DMS79 (cell line): ENCODE data around the gene SLC10A3.

Source experiments
- DNase-seq: peaks from one replicate; lab custom pipeline; 2025; lab: John Stamatoyannopoulos, UW

The SLC10A3 gene, protein sequence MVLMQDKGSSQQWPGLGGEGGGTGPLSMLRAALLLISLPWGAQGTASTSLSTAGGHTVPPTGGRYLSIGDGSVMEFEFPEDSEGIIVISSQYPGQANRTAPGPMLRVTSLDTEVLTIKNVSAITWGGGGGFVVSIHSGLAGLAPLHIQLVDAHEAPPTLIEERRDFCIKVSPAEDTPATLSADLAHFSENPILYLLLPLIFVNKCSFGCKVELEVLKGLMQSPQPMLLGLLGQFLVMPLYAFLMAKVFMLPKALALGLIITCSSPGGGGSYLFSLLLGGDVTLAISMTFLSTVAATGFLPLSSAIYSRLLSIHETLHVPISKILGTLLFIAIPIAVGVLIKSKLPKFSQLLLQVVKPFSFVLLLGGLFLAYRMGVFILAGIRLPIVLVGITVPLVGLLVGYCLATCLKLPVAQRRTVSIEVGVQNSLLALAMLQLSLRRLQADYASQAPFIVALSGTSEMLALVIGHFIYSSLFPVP

DNA sequence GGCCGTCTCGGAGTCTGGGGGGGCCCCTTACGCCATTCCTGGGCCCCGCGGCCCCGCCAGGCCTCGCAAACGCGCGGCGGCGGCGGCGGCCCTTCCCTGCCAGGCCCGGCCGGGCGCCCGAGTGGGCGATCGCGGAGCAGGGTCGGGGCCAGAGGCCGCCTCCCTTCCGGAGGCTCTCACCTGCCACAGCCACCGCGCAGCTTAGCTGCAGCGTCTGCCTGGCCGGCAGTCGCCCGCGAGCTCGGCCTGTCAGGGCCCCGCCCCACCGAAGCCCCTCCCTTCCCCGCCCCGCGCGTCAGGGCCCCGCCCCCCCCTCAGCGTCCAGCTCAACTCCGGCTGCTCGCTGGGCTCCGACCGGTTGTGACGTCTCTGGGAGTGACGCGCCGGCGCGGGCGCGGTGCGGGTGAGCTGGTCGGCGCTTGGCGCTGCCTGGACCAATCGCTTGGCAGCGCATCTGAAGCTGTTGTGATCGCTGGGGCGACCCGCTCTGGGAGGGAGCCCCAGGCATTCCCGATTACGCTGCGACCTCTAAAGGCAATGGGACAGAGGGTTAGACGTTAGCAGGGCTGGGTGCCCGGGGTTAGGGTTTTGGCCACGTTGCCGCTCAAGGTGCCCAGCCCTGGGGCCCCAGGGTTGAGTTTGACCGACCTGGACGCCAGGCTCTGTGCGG is at the start of gene SLC10A3:
TSS of gene SLC10A3 (minus strand) at position 216 of the 670 bp plus-strand sequence. CDS start 1,689 bp downstream, outside the sequence.
- peak; percentile 71 for DNase-seq

DNA sequence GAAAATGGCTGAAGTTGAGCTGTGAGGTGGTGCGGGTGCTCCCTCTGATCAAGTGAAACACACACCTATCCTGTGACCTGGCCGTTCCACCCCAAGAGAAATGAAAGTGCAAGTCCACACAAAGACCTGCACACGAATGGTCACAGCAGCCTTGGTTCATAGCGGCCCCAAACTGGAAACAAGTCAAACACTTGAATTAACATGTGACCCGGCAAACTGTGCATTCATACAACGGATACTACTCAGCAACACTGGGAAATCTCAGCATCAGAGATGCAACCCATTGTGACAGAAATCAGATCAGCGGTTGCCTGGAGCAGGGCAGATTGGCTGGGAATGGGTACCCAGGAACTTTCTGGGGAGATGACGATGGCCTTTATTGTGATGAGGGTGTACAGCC is 48.6 kb upstream of the SLC10A3 start:
- no peak for DNase-seq

DNA sequence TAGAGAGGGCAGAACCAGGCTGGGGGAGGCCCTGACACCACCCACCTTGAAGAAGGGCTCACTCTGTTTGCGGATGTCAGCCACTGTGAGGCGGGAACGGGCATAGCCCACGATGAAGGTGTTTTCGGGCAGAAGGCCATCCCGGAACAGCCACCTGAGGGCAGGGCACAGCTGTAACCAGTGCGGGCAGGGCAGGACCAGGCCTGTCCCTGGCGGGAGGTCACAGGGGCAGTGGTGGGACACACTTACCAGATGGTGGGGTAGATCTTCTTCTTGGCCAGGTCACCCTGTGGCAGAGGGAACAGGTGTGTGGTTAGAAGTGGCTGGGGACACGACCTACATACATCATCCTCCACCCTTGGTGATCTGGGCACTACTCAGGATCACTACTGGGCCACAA is 45.5 kb upstream of the SLC10A3 start:
- no peak for DNase-seq

GRCh38 chrX:154534526-154535322 is 44.3 kb upstream of the SLC10A3 start:
- peak; percentile 41 for DNase-seq

GRCh38 chrX:154532690-154533089 is 42.3 kb upstream of the SLC10A3 start:
- no peak for DNase-seq

DNA sequence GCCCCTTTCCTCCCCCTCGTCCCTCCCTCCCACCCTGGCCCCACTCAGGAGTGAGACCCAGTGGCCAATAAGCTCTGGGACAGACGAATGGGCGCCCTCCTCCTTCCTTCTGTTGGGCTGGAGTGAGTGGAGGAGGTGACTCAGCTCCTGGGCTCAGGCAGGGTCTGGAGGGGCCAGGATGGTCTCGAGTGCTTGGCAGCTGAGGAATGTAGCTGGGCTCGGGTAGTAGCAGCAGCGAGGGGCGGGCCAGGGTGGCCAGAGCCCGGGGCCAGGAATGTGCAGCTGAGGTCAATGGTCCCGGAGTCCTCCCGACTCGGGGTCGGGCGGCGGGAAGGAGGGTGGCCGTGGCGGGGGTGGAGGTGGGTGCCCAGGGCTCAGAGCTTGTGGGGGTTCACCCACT is 41.2 kb upstream of the SLC10A3 start:
- DNase-seq, result no peak

DNA sequence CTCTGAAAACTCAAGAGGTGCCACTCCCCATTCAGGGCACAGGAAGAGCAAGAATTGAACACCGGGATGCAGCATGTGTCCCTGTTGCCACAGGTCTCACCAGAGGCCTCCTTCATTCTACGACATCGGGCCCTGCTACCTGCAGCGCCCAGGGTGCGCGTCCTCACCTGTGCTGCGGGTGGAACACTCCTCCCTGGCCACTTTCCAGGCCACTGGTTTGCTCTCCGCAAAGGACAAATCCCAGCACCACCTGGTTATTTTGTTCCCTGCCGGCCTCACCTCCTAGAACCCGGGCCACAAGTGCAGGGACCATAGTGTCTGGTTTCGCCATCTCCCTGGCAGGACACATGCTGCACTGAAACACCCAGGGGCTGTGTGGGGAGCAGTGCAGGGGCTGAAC is 39.9 kb upstream of the SLC10A3 start:
- no peak for DNase-seq

- DNase-seq, result no peak
These were observed 38.8 kb upstream of the SLC10A3 start for GRCh38 chrX:154529206-154529612.

DNA sequence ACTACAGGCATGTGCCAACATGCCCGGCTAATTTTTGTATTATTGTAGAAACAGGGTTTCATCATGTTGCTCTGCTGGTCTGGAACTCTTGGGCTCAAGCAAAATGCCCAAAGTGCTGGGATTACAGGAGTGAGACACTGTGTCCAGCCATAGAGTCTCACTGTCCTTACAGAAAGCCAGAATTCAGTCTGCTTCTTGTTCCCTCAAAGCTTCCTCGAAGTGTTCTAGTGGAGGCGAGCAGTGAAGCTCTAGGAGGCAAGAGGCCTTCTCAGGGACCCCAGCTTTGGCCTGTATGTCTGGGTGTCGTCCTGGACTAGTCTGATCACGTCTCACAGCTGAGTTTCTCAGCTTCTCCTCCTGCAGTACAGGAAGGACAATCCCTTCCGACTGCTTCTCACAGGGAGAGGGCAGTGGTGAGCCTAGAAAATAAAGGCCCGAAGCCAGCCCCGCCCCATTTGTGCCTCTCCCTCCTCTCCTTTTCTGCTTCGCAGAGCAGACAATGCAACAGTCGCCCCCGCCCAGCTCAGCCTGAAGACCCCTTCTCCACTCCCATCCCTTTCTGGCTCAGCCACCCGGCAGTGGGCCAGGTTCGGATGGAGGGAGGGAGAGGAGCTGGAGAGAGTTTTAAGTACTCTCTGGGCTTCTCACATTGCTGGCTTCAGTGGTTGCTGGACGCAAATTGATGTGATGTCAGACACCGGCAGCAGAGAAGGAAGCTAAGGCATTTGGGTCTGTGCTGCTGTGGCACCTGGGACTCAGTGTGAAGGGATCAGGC is 36.7 kb upstream of the SLC10A3 start:
- DNase-seq, result peak; percentile 69

GRCh38 chrX:154525606-154526490 is 35.4 kb upstream of the SLC10A3 start:
- no peak for DNase-seq

- DNase-seq, result no peak
These were observed 29.0 kb upstream of the SLC10A3 start for GRCh38 chrX:154519389-154519788.

GRCh38 chrX:154517101-154517781 is 26.8 kb upstream of the SLC10A3 start:
- no peak for DNase-seq

DNA sequence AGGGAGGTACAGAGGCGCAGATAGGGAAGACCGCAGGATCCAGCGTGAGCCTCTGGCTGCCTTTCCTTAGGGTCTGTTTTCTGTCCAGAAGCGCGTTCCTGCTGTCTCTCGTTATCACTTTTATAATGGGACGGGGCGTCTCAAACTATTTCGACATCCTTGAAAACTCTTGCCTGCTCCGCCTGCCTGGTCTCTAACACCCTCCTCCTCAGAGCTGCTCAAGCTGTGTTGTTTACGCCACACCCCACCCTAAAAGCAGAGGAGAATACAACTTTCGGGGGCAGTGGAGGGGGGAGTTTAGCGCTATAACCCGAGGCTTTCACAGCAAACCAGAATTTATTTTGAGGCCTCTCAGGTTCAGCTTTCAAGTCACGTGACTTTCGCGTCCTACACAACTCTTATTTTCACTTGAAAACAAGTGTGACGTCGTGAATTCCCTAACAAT is 26.2 kb upstream of the SLC10A3 start:
- no peak for DNase-seq

DNA sequence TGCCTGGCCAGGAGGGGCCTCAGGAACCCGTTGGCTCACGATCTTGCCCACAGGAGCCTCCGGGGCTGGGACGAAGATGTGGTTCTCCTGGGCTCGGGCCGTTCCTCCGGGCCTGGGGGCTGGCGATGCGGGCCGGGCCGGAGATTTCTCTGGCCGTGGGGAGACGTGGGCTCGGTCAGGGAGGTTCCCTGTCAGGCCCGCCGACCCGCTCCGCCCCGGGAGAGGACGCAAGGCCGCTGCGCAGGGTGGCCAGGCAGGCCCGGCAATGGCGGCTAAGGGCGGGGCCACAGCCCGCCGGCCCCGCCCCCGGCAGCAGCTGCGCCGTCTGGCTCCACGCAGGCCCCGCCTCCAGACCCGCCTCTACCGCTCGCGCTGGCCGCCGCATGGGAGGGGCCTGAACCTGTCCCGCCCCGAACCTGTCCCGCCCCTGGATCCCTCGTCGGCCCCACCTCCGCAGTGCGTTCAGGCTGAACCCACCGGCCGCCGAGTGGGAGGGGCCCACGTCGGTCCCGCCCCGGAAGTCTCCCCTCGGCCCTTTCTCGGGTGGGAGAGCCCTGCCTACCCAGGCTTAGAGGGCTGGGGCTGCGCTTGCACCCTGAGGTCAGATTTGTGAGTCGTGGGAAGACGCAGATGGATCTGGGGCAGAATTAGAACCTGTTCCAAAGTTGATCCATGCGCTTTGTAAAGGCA is 25.7 kb upstream of the SLC10A3 start, which contains the start of gene FAM3A:
TSS of gene FAM3A (minus strand) at position 267 of the 690 bp plus-strand sequence. CDS start 460 bp downstream, outside the sequence.
- peak; percentile 52 for DNase-seq

DNA sequence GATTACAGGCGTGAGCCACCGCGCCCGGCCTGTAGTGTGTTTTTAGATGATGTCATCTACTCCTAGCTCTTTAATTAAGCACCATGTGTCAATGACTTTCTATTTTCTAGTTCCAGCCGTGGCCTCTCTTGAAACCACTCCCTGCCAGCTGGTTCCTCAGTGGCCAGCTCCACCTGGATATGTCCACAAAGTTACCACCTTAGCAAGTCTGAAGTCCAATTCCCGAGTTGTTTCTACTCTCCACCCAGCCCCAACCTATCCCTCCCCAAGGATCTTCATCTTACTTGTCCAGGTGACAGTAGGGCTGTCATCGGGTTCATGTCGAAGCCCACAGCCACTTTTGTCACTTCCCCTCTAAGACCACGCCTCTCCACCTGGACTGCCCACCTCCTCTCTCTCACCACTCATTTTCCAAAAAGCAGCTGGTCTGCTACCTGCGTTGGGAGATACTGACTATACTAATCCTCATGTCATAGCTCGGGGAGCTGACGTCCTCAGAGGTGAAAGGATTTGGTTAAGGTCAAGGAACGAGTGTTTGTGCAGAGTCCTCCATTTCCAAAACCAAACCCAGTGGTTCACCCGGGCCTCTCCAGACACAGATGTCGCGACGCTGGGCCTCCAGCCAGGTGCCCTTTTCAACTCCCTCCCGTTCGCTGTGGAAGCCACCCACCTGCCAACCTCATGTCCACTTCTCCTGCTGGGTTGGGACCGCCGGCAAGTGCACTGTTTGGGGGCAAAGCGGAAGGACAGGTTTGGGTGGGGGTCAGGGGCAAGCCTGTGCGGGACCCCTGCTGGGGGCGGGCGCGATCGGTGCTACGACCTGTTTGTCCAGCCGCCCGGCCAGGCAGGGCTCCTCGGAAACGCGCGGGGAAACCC is 24.9 kb upstream of the SLC10A3 start:
- DNase-seq, result no peak

GRCh38 chrX:154513716-154514115 is 23.3 kb upstream of the SLC10A3 start:
- DNase-seq, result no peak

- DNase-seq, result no peak
These were observed 22.6 kb upstream of the SLC10A3 start for GRCh38 chrX:154512879-154513553.

DNA sequence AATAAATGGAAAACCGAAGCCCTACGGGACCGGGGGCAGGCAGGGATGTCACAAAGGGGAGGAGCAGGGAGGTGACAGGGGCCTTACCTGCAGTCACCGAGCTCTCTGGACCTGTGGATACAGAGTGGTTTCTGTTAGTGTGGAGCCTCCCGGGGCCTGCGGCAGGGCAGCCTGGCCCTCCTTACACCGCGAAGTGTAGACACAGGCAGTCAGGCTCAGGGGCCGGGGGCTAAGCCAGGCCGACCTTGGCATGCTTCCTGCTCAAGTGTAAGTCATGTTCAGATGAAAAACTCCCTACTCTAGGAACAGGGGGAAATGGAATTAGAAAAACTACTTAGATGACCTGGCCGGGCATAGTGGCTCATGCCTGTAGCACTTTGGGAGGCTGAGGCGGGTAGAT is 21.3 kb upstream of the SLC10A3 start:
- no peak for DNase-seq
